ENCODE measurements around the gene LILRA2. TPM values are rescaled to one million over a fixed set of nuclear protein-coding genes. Genes with fewer than 3 reads are reported as not detected.

The LILRA2 gene
- total RNA-seq, 1 donor from 2014 or later = not detected

Other genes starting within 250 kb of the LILRA2 start
- gene LILRA4, start 234.6 kb upstream of the LILRA2 start, total RNA-seq = not detected in 2 replicates
- not detected in 2 replicates for gene LAIR1, start 208.9 kb upstream of the LILRA2 start, total RNA-seq
- under 0.01 TPM in 1 of 2 replicates, not detected in the other for gene TTYH1, start 158.3 kb upstream of the LILRA2 start, total RNA-seq
- 13.5 and 31.9 TPM in 2 replicates for gene LENG8, start 124.6 kb upstream of the LILRA2 start, total RNA-seq
- gene LENG9, start 110.0 kb upstream of the LILRA2 start, total RNA-seq = 4.0 and 4.9 TPM in 2 replicates
- gene CDC42EP5, start 100.5 kb upstream of the LILRA2 start, total RNA-seq = 42.6 and 112 TPM in 2 replicates
- not detected in 2 replicates for gene LAIR2, start 71.0 kb upstream of the LILRA2 start, total RNA-seq
- gene LILRA1, start 19.8 kb downstream of the LILRA2 start, total RNA-seq = not detected in 2 replicates
- 0.13 TPM in 1 of 2 replicates, not detected in the other for gene LILRB1, start 56.7 kb downstream of the LILRA2 start, total RNA-seq
- gene LILRB4, start 89.2 kb downstream of the LILRA2 start, total RNA-seq = not detected in 2 replicates
- gene KIR3DL3, start 150.7 kb downstream of the LILRA2 start, total RNA-seq = not detected in 2 replicates
- not detected in 2 replicates for gene KIR2DL3, start 164.7 kb downstream of the LILRA2 start, total RNA-seq
- not detected in 2 replicates for gene KIR2DL1, start 196.0 kb downstream of the LILRA2 start, total RNA-seq
- gene KIR2DL4, start 229.8 kb downstream of the LILRA2 start, total RNA-seq = not detected in 2 replicates
- gene KIR3DL1, start 242.7 kb downstream of the LILRA2 start, total RNA-seq = not detected in 2 replicates

Data from dermis microvascular lymphatic vessel endothelial cell (primary cell).